IMR-90 (cell line): ENCODE data around the gene KIAA0513. TPM values are rescaled to one million over a fixed set of nuclear protein-coding genes. Genes with fewer than 3 reads are reported as not detected.

Experiments used
- ATAC-seq: fragments of 200-7000 bp; cut with Tn5 transposase; 2 replicates; pipeline ENCODE4 v1.9.1; 2020; ENCODE audit warnings: low read depth, mild to moderate bottlenecking, moderate library complexity
- BruUV-seq: library from RNA; stranded (reverse); fragments of 400-500 nt; replicated peaks from 2 replicates; lab custom pipeline; 2021; lab: Mats Ljungman, UMichigan
- CTCF ChIA-PET: fragments of 300-600 bp; formaldehyde crosslinking; extraction: SDS; loops from one replicate; lab custom pipeline; 2021; ENCODE audit warnings: antibody characterized with exemption; lab: Yijun Ruan, JAX
- POLR2A ChIA-PET: fragments of 300-600 bp; sonication (Branson Sonifier 250); formaldehyde crosslinking; loops from one replicate; lab custom pipeline; 2022; ENCODE audit warnings: antibody characterized with exemption; ENCODE audit not compliant: unreplicated experiment; lab: Charles Lee
- DNase-seq: peaks from one replicate; pipeline ENCODE4 v3.0.0; 2013
- H2AFZ ChIP-seq: replicated peaks from 2 replicates; pipeline ENCODE3; 2013; ENCODE audit warnings: low read length, mild to moderate bottlenecking; ENCODE audit not compliant: poor library complexity
- H2AK5ac ChIP-seq: 2 replicates; pipeline ENCODE4 v1.6.1; 2013; ENCODE audit warnings: low read depth, low read length, inconsistent platforms
- H2AK9ac ChIP-seq: replicated peaks from 2 replicates; pipeline ENCODE3; 2013; ENCODE audit warnings: mild to moderate bottlenecking, low read depth, low read length, moderate library complexity; ENCODE audit not compliant: poor library complexity
- H2BK120ac ChIP-seq: 2 replicates; pipeline ENCODE4 v1.6.1; 2013; ENCODE audit warnings: low read depth, low read length, inconsistent platforms
- H2BK15ac ChIP-seq: 3 replicates; pipeline ENCODE4 v1.6.1; 2013; ENCODE audit warnings: low read depth, low read length, inconsistent platforms
- H2BK20ac ChIP-seq: 2 replicates; pipeline ENCODE4 v1.6.1; 2013; ENCODE audit warnings: low read depth, mild to moderate bottlenecking, inconsistent platforms, low read length, moderate library complexity
- H2BK5ac ChIP-seq: 2 replicates; pipeline ENCODE4 v1.6.1; 2013; ENCODE audit warnings: mild to moderate bottlenecking, low read depth, low read length, inconsistent platforms; ENCODE audit not compliant: poor library complexity, severe bottlenecking
- H3K14ac ChIP-seq: replicated peaks from 2 replicates; pipeline ENCODE4 v1.6.1; 2013; ENCODE audit warnings: low read depth, low read length, inconsistent platforms
- H3K18ac ChIP-seq: 2 replicates; pipeline ENCODE4 v1.6.1; 2013; ENCODE audit warnings: low read depth, low read length, control low read depth
- H3K23ac ChIP-seq: 2 replicates; pipeline ENCODE4 v1.6.1; 2013; ENCODE audit warnings: low read depth, low read length, inconsistent platforms
- H3K27ac ChIP-seq: 2 replicates; pipeline ENCODE4 v1.5.1; 2013; ENCODE audit warnings: mild to moderate bottlenecking, control low read depth, low read length; ENCODE audit not compliant: insufficient read depth
- H3K27me3 ChIP-seq: 2 replicates; pipeline ENCODE4 v1.6.1; 2013; ENCODE audit warnings: low read length; ENCODE audit not compliant: control insufficient read depth, insufficient read depth
- H3K36me3 ChIP-seq: 2 replicates; pipeline ENCODE4 v1.6.1; 2013; ENCODE audit warnings: low read length, mixed read lengths; ENCODE audit not compliant: control insufficient read depth, insufficient read depth
- H3K4ac ChIP-seq: 2 replicates; pipeline ENCODE4 v1.6.1; 2013; ENCODE audit warnings: low read depth, low read length, inconsistent platforms
- H3K4me1 ChIP-seq: 2 replicates; pipeline ENCODE4 v1.6.1; 2013; ENCODE audit warnings: low read length, mixed read lengths; ENCODE audit not compliant: control insufficient read depth, insufficient read depth
- H3K4me2 ChIP-seq: 2 replicates; pipeline ENCODE4 v1.6.1; 2013; ENCODE audit warnings: low read depth, mild to moderate bottlenecking, control low read depth, low read length, moderate library complexity
- H3K4me3 ChIP-seq: 2 replicates; pipeline ENCODE4 v1.5.1; 2013; ENCODE audit warnings: low read depth, mild to moderate bottlenecking, control low read depth, low read length, moderate library complexity; ENCODE audit not compliant: insufficient read depth
- H3K56ac ChIP-seq: 2 replicates; pipeline ENCODE4 v1.6.1; 2013; ENCODE audit warnings: low read length, inconsistent platforms; ENCODE audit not compliant: insufficient read depth; ENCODE audit errors: extremely low read depth
- H3K79me1 ChIP-seq, 2 experiments: 2 replicates each; pipeline ENCODE4 v1.6.1; 2013; ENCODE audit warnings: low read length in 2 of 2, inconsistent platforms in 1 of 2, low read depth in 1 of 2
- H3K9ac ChIP-seq: 2 replicates; pipeline ENCODE4 v1.6.1; 2013; ENCODE audit warnings: low read depth, low read length, control low read depth
- H3K9me1 ChIP-seq: 2 replicates; pipeline ENCODE4 v1.6.1; 2013; ENCODE audit warnings: low read length, inconsistent platforms; ENCODE audit not compliant: insufficient read depth
- H3K9me3 ChIP-seq: 2 replicates; pipeline ENCODE4 v1.6.1; 2013; ENCODE audit warnings: low read length; ENCODE audit not compliant: control insufficient read depth, insufficient read depth
- H4K20me1 ChIP-seq: 2 replicates; pipeline ENCODE4 v1.6.1; 2013; ENCODE audit warnings: low read length, inconsistent platforms; ENCODE audit not compliant: insufficient read depth
- H4K5ac ChIP-seq: 2 replicates; pipeline ENCODE4 v1.6.1; 2013; ENCODE audit warnings: mild to moderate bottlenecking, low read depth, low read length, control low read depth
- H4K8ac ChIP-seq, 2 experiments: 2 replicates each; pipeline ENCODE4 v1.6.1; 2013; ENCODE audit warnings: low read depth in 2 of 2, low read length in 2 of 2, control low read depth in 1 of 2, inconsistent platforms in 1 of 2
- H4K91ac ChIP-seq: 2 replicates; pipeline ENCODE4 v1.6.1; 2013; ENCODE audit warnings: low read depth, low read length, inconsistent platforms; ENCODE audit not compliant: insufficient read depth
- BHLHE40 ChIP-seq: fragments of 150-350 bp; IDR thresholded peaks from 2 replicates; pipeline ENCODE4 v1.6.1; 2016; ENCODE audit warnings: mild to moderate bottlenecking, low read depth, low read length
- CEBPB ChIP-seq: IDR thresholded peaks from 2 replicates; pipeline ENCODE4 v1.6.1; 2012; ENCODE audit warnings: low read depth, low read length, improper control_type of control experiment
- CHD1 ChIP-seq: IDR thresholded peaks from 2 replicates; pipeline ENCODE4 v1.6.1; 2012; ENCODE audit warnings: low read depth, low read length, improper control_type of control experiment
- FOS ChIP-seq: fragments of 150-350 bp; IDR thresholded peaks from 2 replicates; pipeline ENCODE4 v1.6.1; 2016; ENCODE audit warnings: low read depth, low read length
- MAFK ChIP-seq: IDR thresholded peaks from 2 replicates; pipeline ENCODE4 v1.6.1; 2012; ENCODE audit warnings: low read depth, low read length, improper control_type of control experiment
- MAZ ChIP-seq: IDR thresholded peaks from 2 replicates; pipeline ENCODE4 v1.6.1; 2012; ENCODE audit warnings: low read depth, mild to moderate bottlenecking, low read length, improper control_type of control experiment, moderate library complexity, borderline replicate concordance
- MXI1 ChIP-seq: IDR thresholded peaks from 2 replicates; pipeline ENCODE4 v1.6.1; 2012; ENCODE audit warnings: low read depth, mild to moderate bottlenecking, low read length, moderate library complexity, borderline replicate concordance
- NFE2L2 ChIP-seq: fragments of 150-350 bp; IDR thresholded peaks from 2 replicates; pipeline ENCODE4 v1.6.1; 2016; ENCODE audit warnings: low read depth, mild to moderate bottlenecking, low read length
- POLR2A ChIP-seq: IDR thresholded peaks from 2 replicates; pipeline ENCODE4 v1.6.1; 2012; ENCODE audit warnings: mild to moderate bottlenecking, low read depth, low read length
- RAD21 ChIP-seq: IDR thresholded peaks from 2 replicates; pipeline ENCODE4 v1.6.1; 2012; ENCODE audit warnings: low read length, improper control_type of control experiment
- RCOR1 ChIP-seq: IDR thresholded peaks from 2 replicates; pipeline ENCODE4 v1.6.1; 2012; ENCODE audit warnings: mild to moderate bottlenecking, low read length, improper control_type of control experiment; ENCODE audit not compliant: insufficient replicate concordance
- RFX5 ChIP-seq: IDR thresholded peaks from 2 replicates; pipeline ENCODE4 v1.8.0; 2012; ENCODE audit warnings: low read depth, mild to moderate bottlenecking, low read length, moderate library complexity
- SMC3 ChIP-seq: fragments of 150-350 bp; IDR thresholded peaks from 2 replicates; pipeline ENCODE4 v1.6.1; 2016; ENCODE audit warnings: low read depth, mild to moderate bottlenecking, antibody characterized with exemption, low read length, moderate library complexity
- USF2 ChIP-seq: fragments of 150-350 bp; IDR thresholded peaks from 2 replicates; pipeline ENCODE4 v1.6.1; 2017; ENCODE audit warnings: mild to moderate bottlenecking, antibody characterized with exemption, low read length, low read depth
- WGBS, 2 experiments: methylation state at CpG; one replicate each; pipeline versions ENCODE4 v1.1.5 to v1.1.7; 2013; ENCODE audit warnings: missing lambda C conversion rate in 2 of 2; ENCODE audit not compliant: insufficient read length in 1 of 2; ENCODE audit errors: extremely low coverage in 2 of 2; 5-methylcytosine and 5-hydroxymethylcytosine counted together
- dilution Hi-C: fragments of 300-500 bp; cut with HindIII; formaldehyde crosslinking; loops from one replicate; pipeline ENCODE4 v1.14.3; 2018; ENCODE audit warnings: low sequenced_read_pairs; ENCODE audit not compliant: unreplicated experiment
- in situ Hi-C: fragments of 300-500 bp; cut with MboI; formaldehyde crosslinking; loops from 3 replicates; pipeline ENCODE4 v1.14.3; 2019; ENCODE audit warnings: low sequenced_read_pairs, inconsistent platforms, mixed read lengths
- intact Hi-C: fragments of 100-400 bp; cut with micrococcal nuclease; formaldehyde crosslinking; loops from 2 replicates; pipeline ENCODE4 v1.10.0; 2022
- polyA plus RNA-seq, 3 experiments: library from polyadenylated mRNA; depleted of rRNA; stranded (reverse); fragments of >200 nt; gene quantifications; 2 replicates each; pipeline ENCODE4 v1.2.3, GENCODE V29; 2012; ENCODE audit warnings: low replicate concordance in 1 of 3
- total RNA-seq: library from RNA; depleted of rRNA; stranded (reverse); fragments of >200 nt; gene quantifications from 2 replicates; pipeline ENCODE4 v1.2.3, GENCODE V29; 2012
- TF ChIP-seq, protein P1 (sequence below): fragments of 150-350 bp; IDR thresholded peaks from 2 replicates; pipeline ENCODE4 v1.6.1; 2016; ENCODE audit warnings: low read depth, mild to moderate bottlenecking, low read length, moderate library complexity, borderline replicate concordance

The KIAA0513 gene
- total and polyA plus RNA-seq, 2 of the 4 experiments (the other 2 are of a cell fraction) = 9.5 TPM

DNA sequence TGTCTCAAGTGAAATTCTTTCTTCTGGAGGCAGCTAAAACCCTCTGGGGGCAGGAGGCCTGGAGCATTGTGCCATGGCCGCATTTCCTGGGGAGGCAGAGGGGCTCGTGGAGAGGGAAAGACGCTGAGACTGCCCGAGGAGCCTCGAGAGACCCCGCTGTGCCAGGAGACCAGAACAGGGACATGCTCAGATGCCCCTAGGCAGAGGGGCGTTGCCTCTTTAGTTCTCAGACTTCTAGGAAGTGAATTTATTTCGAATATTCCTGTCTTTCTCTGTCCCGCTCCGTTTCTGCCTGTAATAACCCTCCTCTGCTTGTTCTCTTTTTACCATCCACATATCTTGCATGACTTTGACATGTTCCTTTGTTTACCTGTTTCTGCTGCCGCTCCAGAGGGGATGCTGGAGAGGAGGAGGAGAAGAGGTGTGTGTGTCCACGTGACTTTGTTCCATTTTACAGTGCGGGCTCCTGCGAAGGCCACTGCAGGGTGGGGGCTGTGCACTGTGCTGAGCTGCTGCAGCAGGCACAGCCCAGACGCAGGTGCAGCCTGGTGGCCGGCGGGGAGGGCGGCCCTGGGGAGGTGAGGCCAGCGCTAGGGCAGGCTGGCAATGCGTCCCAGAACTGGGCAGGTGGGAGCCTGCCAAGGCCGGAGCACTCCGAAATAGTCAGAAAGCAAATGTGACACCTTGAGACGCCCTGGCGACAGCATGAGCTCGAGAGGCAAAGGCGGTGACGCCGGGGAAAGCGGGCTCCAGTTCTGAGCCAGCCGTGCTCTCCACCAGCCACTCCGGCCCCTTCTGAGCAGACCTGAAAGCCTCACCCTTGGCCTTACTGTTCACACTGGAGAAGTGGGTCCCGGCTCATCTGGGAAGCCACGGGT lies 54.8 kb downstream of the KIAA0513 start:
- Histone ChIP-seq H2BK20ac (no peak overlapping the region), H2AK5ac (no peak overlapping the region), H2BK120ac (no peak overlapping the region), H3K23ac (no peak overlapping the region), H4K8ac (no peak overlapping the region), H3K56ac (no peak overlapping the region), H3K9me3 (no peaks in the 10 kb centered on the region), H3K14ac (no peak overlapping the region), H4K5ac (no peak overlapping the region), H3K9me1 (no peaks in the 10 kb centered on the region; the same call in 1 of the 2 replicates), H3K79me1 (no peaks in the 10 kb centered on the region), H3K27ac (no peak overlapping the region), H3K4ac (no peak overlapping the region), H2BK15ac (no peak overlapping the region), H3K4me3 (no peak overlapping the region), H3K4me2 (no peak overlapping the region), H4K20me1 (0 out of 2 replicates have a peak, but pooled peaks cover 6% of the 10 kb centered on the region), H3K27me3 (no peaks in the 10 kb centered on the region), H3K36me3 (peaks cover 27% of the 10 kb centered on the region; the same call in 1 of the 2 replicates), H3K18ac (no peak overlapping the region), H2BK5ac (no peak overlapping the region), H3K9ac (no peak overlapping the region), H2AK9ac (no peak overlapping the region), H4K91ac (no peak overlapping the region), H2AFZ (no peak overlapping the region), H3K4me1 (peaks cover 4% of the 10 kb centered on the region; the same call in 1 of the 2 replicates)
- ChIA-PET CTCF (no interaction called here), POLR2A (no interaction called here)
- in situ Hi-C loops = no loop called here
- WGBS, 2 experiments = 72% methylated on average over 15 of the region's 33 CpGs; no CpG with 5 or more reads in 1 of the 2 experiments
- dilution Hi-C loops = no loop called here
- DNase-seq (no peak), ATAC-seq (no peak)
- no TSS peak for BruUV-seq
- intact Hi-C loops = loop anchor here (10.0 kb wide), 1 partner anchor 328 kb away; no protein-coding TSS in a partner anchor
- TF ChIP-seq RCOR1 (no peak), CHD1 (no peak), SMC3 (no peak), MXI1 (no peak), CEBPB (no peak), MAZ (no peak), FOS (no peak), POLR2A (no peak), BHLHE40 (no peak), RAD21 (no peak), USF2 (no peak), MAFK (no peak), NFE2L2 (no peak), RFX5 (no peak)
- TF ChIP-seq, protein P1, sequence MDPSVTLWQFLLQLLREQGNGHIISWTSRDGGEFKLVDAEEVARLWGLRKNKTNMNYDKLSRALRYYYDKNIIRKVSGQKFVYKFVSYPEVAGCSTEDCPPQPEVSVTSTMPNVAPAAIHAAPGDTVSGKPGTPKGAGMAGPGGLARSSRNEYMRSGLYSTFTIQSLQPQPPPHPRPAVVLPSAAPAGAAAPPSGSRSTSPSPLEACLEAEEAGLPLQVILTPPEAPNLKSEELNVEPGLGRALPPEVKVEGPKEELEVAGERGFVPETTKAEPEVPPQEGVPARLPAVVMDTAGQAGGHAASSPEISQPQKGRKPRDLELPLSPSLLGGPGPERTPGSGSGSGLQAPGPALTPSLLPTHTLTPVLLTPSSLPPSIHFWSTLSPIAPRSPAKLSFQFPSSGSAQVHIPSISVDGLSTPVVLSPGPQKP = no peak
